C4-2B (cell line): ENCODE measurements around the gene CYP4F3.

Source experiments
- ZFX ChIP-seq: fragments of 450-650 bp; IDR thresholded peaks from 2 replicates; pipeline ENCODE4 v1.6.1; 2017
- TF ChIP-seq, protein P1 (sequence below): fragments of 450-650 bp; conservative IDR thresholded peaks from 2 replicates; pipeline ENCODE4 v1.5.1; 2017; ENCODE audit warnings: mild to moderate bottlenecking

DNA sequence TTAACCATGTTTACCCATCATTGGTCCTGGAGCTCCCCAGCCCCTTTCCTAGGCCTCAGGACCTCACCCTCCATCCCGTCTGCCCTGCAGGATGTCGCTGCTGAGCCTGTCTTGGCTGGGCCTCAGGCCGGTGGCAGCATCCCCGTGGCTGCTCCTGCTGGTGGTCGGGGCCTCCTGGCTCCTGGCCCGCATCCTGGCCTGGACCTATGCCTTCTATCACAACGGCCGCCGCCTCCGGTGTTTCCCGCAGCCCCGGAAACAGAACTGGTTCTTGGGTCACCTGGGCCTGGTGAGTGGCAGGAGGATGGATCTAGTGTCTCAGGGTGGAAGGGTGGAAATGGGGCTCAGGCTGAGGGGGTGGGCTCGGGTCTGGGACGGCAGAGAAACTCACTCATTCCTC, 25.2 kb upstream of the CYP4F3 start:
- TF ChIP-seq, protein P1, sequence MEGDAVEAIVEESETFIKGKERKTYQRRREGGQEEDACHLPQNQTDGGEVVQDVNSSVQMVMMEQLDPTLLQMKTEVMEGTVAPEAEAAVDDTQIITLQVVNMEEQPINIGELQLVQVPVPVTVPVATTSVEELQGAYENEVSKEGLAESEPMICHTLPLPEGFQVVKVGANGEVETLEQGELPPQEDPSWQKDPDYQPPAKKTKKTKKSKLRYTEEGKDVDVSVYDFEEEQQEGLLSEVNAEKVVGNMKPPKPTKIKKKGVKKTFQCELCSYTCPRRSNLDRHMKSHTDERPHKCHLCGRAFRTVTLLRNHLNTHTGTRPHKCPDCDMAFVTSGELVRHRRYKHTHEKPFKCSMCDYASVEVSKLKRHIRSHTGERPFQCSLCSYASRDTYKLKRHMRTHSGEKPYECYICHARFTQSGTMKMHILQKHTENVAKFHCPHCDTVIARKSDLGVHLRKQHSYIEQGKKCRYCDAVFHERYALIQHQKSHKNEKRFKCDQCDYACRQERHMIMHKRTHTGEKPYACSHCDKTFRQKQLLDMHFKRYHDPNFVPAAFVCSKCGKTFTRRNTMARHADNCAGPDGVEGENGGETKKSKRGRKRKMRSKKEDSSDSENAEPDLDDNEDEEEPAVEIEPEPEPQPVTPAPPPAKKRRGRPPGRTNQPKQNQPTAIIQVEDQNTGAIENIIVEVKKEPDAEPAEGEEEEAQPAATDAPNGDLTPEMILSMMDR = no peak
- TF ChIP-seq ZFX = no peak
